Measurements from ENCODE around the gene LSM14B.

LSM14B gene

GRCh38 chr20:62156592-62157386, 34.5 kb downstream of the LSM14B start:
- TF ChIP-seq CSDC2 (CRISPR knock-in tag; IDR thresholded peaks at IDR 0.05), result no peak
- no peak for TF ChIP-seq OSR1 (CRISPR knock-in tag; IDR thresholded peaks at IDR 0.05)
- no peak for TF ChIP-seq ZNF8 (CRISPR knock-in tag; IDR thresholded peaks at IDR 0.05)
- TF ChIP-seq ISL1 (CRISPR knock-in tag; IDR thresholded peaks at IDR 0.05), result no peak
- peak; percentile 88 for ATAC-seq

GRCh38 chr20:62157387-62158087, 35.3 kb downstream of the LSM14B start:
- TF ChIP-seq POU6F1 (CRISPR knock-in tag; IDR thresholded peaks at IDR 0.05; ENCODE audit: borderline replicate concordance, low read depth) (no peak), ZNF70 (CRISPR knock-in tag; IDR thresholded peaks at IDR 0.05) (no peak), TCF4 (CRISPR knock-in tag; IDR thresholded peaks at IDR 0.05; ENCODE audit: borderline replicate concordance) (no peak), ESRRG (CRISPR knock-in tag; IDR thresholded peaks at IDR 0.05) (no peak), CREB5 (CRISPR knock-in tag; IDR thresholded peaks at IDR 0.05; ENCODE audit: low read depth) (no peak), ZNF8 (CRISPR knock-in tag; IDR thresholded peaks at IDR 0.05) (no peak), GLIS3 (CRISPR knock-in tag; IDR thresholded peaks at IDR 0.05) (no peak), TOX (CRISPR knock-in tag; IDR thresholded peaks at IDR 0.05; ENCODE audit: borderline replicate concordance) (no peak)
- ATAC-seq, result no peak

GRCh38 chr20:62158088-62158400, 35.8 kb downstream of the LSM14B start:
- TF ChIP-seq SNAI2 (CRISPR knock-in tag; IDR thresholded peaks at IDR 0.05) (no peak), TCF4 (CRISPR knock-in tag; IDR thresholded peaks at IDR 0.05; ENCODE audit: borderline replicate concordance) (no peak), POU6F1 (CRISPR knock-in tag; IDR thresholded peaks at IDR 0.05; ENCODE audit: borderline replicate concordance, low read depth) (no peak)
- ATAC-seq, result no peak

- no peak for ATAC-seq
- TF ChIP-seq ZNF565 (CRISPR knock-in tag; conservative IDR thresholded peaks at IDR 0.05; ENCODE audit: low read depth), result no peak
- no peak for TF ChIP-seq CSRNP3 (CRISPR knock-in tag; IDR thresholded peaks at IDR 0.05)
- TF ChIP-seq ESRRG (CRISPR knock-in tag; IDR thresholded peaks at IDR 0.05), result no peak
These were observed 36.3 kb downstream of the LSM14B start for GRCh38 chr20:62158541-62158940.

- TF ChIP-seq PPARA (CRISPR knock-in tag; IDR thresholded peaks at IDR 0.05; ENCODE audit: borderline replicate concordance) (no peak), CSDC2 (CRISPR knock-in tag; IDR thresholded peaks at IDR 0.05) (no peak), GLIS3 (CRISPR knock-in tag; IDR thresholded peaks at IDR 0.05) (no peak), CSRNP3 (CRISPR knock-in tag; IDR thresholded peaks at IDR 0.05) (no peak), SNAI2 (CRISPR knock-in tag; IDR thresholded peaks at IDR 0.05) (no peak), ZNF70 (CRISPR knock-in tag; IDR thresholded peaks at IDR 0.05) (no peak), ARNTL (CRISPR knock-in tag; IDR thresholded peaks at IDR 0.05; ENCODE audit: borderline replicate concordance, low read depth) (no peak), ZFP30 (CRISPR knock-in tag; IDR thresholded peaks at IDR 0.05) (no peak), RARB (CRISPR knock-in tag; IDR thresholded peaks at IDR 0.05) (no peak), ZNF8 (CRISPR knock-in tag; IDR thresholded peaks at IDR 0.05) (no peak)
- no peak for ATAC-seq
These were observed 36.8 kb downstream of the LSM14B start for GRCh38 chr20:62159052-62159451.

All from SK-N-SH treated with all-trans-retinoic acid at 6 μM for 48 hours (cell line).